Right cardiac atrium (tissue), 5 donors: ENCODE results near the gene ST6GALNAC3. TPM values are rescaled to one million over a fixed set of nuclear protein-coding genes. Genes with fewer than 3 reads are reported as not detected.
"Not testable (repeated sequence)": the region's sequence is repeated elsewhere in the genome, so short reads cannot be mapped to it uniquely, and the experiment has no call there.

Experiments used
- ATAC-seq, 2 donors: fragments of 200-7000 bp; cut with Tn5 transposase; one replicate each; pipeline versions ENCODE4 v1.8.0 to v1.9.1; 2020; ENCODE audit warnings: moderate library complexity in 2 of 2, mild to moderate bottlenecking in 1 of 2
- DNase-seq, 3 donors: peaks; one replicate each; pipeline ENCODE4 v3.0.0-alpha.2; 2020
- H3K27ac ChIP-seq: one replicate; pipeline ENCODE4 v1.5.1; 2013; ENCODE audit warnings: mild to moderate bottlenecking, low read length, control low read depth, moderate library complexity
- H3K27me3 ChIP-seq: one replicate; pipeline ENCODE4 v1.6.1; 2013; ENCODE audit not compliant: control insufficient read depth, insufficient read depth
- H3K4me1 ChIP-seq: one replicate; pipeline ENCODE4 v1.6.1; 2013; ENCODE audit warnings: low read length; ENCODE audit not compliant: control insufficient read depth, insufficient read depth
- H3K4me3 ChIP-seq: one replicate; pipeline ENCODE4 v1.5.1; 2013; ENCODE audit warnings: low read length, control low read depth
- H3K9me3 ChIP-seq: one replicate; pipeline ENCODE4 v1.6.1; 2013; ENCODE audit warnings: low read length; ENCODE audit not compliant: control insufficient read depth
- WGBS: extraction: QIAGEN DNeasy Blood & Tissue Kit; methylation state at CpG from one replicate; pipeline ENCODE4 v1.1.7; 2013; 5-methylcytosine and 5-hydroxymethylcytosine counted together
- intact Hi-C, 4 donors: fragments of 100-400 bp; cut with DNase I; formaldehyde crosslinking; loops; one replicate each; pipeline versions ENCODE4 v1.11.0 to v1.14.0; 2022 to 2023
- polyA plus RNA-seq: library from polyadenylated mRNA; stranded (reverse); fragments of 200-250 nt; gene quantifications from one replicate; pipeline ENCODE4 v1.2.3, GENCODE V29; 2013
- total RNA-seq, 4 donors: library from RNA; stranded (reverse); fragmentation: NEBNext Ultra II Directional; extraction: Animal tissue kit (Norgen Biotek cat#: 25700); gene quantifications; one replicate each; pipeline ENCODE4 v1.2.1, GENCODE V29; 2021
- donor health status: healthy with polysubstance abuse.
- donor health status: DM: no; HTN: yes; CAD: no.
- donor health status: DM: no; HTN: no; CAD: no.
- donor health status: DM: no; HTN: yes; CAD: no; lungs with severe emphysema.
- donor health status: DM: yes; HTN: yes; CAD: no.

ST6GALNAC3 gene
- total and polyA plus RNA-seq, 5 donors: 2.8 to 19.9 (median 15.4) TPM

DNA sequence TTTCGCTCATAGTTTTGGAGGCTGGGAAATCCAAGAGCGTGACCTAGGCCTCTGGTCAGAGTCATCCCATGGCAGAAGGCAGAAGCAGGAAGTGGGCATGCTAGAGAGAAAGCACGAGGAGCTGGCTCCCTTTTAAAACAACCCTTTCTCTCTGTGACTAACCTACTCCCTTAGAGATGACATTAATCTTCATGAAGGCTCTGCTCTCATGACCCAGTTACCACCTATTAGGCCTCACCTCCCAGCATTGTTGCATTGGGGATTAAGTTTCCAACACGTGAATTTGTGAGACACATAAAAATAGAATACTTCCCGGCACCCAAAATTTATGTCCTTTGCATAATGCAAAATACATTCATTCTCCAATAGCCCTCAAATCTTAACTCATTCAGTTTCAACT lies 569.6 kb downstream of the ST6GALNAC3 start:
- DNase-seq: no peak
- no peaks in the 10 kb centered on the region for H3K4me1 ChIP-seq
- intact Hi-C loops: no loop called here
- H3K27ac ChIP-seq: no peak overlapping the region
- no peaks in the 10 kb centered on the region for H3K27me3 ChIP-seq
- H3K4me3 ChIP-seq: no peak overlapping the region
- H3K9me3 ChIP-seq: peaks cover 2% of the 10 kb centered on the region
- ATAC-seq: no peak
- 88% methylated on average over 5 of the region's 5 CpGs for WGBS

DNA sequence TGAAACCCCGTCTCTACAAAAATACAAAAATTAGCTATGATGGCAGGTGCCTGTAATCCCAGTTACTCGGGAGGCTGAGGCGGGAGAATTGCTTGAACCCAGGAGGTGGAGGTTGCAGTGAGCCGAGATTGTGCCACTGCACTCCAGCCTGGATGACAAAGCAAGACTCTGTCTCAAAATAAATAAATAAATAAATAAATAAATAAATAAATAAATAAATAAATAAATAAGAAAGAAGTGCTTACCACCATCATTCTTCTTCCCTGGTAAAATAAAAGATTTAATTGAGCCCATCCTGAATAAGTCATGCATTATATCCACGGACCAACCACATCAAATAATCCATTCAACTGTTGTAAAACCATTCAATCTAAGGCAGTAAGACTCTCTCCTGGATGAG lies 578.3 kb downstream of the ST6GALNAC3 start:
- H3K27ac ChIP-seq, intact Hi-C loops, H3K9me3 ChIP-seq, ATAC-seq, H3K4me1 ChIP-seq, H3K27me3 ChIP-seq, DNase-seq, H3K4me3 ChIP-seq: not testable (repeated sequence)
- 90% methylated on average over 5 of the region's 5 CpGs for WGBS

DNA sequence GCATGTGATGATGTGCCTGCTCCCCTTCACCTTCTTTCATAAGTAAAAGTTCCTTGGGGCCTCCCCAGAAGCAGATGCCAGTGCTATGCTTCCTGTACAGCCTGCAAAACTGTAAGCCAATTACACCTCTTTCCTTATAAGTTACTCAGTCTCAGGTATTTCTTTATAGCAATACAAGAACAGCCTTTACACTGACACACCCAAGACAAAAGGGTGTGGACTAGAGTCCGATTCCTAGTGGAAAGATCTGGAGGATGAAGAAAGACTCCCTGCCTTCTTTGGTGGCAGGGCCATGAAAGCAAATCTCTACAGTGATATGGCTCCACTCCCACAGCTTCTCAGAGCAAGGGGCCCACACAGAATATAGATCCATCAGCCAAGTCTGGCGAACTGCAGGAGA lies 583.1 kb downstream of the ST6GALNAC3 start:
- Histone ChIP-seq H3K27me3 (no peaks in the 10 kb centered on the region), H3K9me3 (no peaks in the 10 kb centered on the region), H3K4me3 (no peak overlapping the region), H3K27ac (no peak overlapping the region), H3K4me1 (no peaks in the 10 kb centered on the region)
- no peak for ATAC-seq
- DNase-seq: no peak
- intact Hi-C loops: no loop called here
- 87% methylated on average over 2 of the region's 2 CpGs for WGBS

DNA sequence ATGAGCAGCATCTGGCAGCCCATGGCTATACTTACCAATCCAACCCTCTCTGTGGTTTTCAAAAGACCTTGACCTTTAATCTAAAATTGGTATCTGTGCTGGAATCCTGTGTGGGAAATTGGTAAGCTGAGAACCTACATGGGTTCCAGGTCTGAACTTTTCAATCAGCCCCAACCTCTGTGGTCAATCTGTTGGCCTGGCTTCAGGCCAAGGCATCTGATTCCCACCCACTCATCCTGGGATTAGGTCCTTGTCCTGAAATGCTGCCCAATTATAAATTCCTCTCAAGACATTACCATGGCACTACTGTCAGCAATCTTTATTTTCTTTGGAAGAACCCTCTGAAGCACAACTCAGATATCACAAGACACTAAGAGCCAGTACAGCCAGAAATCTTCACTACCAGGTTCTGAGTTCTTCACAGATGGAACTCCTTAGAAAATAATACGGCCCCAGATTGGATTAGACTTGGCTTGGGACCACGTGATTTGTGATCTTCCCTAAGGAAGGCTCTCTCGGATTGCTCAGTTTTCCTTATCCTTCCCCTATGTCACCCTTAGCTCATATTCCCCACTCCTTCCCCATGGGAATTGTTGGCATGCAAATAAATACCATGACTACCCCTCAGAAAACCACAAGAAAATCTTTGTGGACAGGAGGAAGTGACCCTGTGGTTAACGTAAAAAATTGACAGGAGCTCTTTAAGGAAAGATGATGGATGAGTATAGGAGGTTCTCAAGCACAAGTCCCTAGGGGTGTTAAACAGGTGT lies 584.8 kb downstream of the ST6GALNAC3 start:
- H3K4me1 ChIP-seq: no peaks in the 10 kb centered on the region
- no peak for ATAC-seq
- H3K27me3 ChIP-seq: no peaks in the 10 kb centered on the region
- no peak overlapping the region for H3K4me3 ChIP-seq
- DNase-seq: no peak
- intact Hi-C loops: no loop called here
- WGBS: 65% methylated on average over 4 of the region's 4 CpGs
- H3K9me3 ChIP-seq: no peaks in the 10 kb centered on the region
- no peak overlapping the region for H3K27ac ChIP-seq

DNA sequence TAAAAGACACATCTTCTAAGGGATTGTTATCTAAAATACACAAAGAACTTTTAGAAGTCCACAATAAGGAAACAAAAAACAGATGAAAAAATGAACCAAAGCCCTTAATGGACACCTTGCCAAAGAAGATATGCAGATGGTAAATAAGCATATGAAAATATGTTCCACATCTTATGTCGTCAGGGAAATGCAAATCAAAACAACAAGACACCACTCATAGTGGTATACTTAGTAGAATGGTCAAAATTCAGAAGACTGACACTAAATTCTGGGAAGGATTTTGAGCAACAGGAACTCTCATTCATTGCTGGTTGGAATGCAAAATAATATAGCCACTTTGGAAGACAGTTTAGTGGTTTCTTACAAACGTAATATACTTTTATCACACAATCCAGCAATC lies 587.0 kb downstream of the ST6GALNAC3 start:
- H3K4me1 ChIP-seq: peaks cover 1% of the 10 kb centered on the region
- WGBS: 42% methylated on average over 2 of the region's 2 CpGs
- H3K4me3 ChIP-seq: no peak overlapping the region
- ATAC-seq (no peak), DNase-seq (no peak)
- no peak overlapping the region for H3K27ac ChIP-seq
- no peaks in the 10 kb centered on the region for H3K9me3 ChIP-seq
- no peaks in the 10 kb centered on the region for H3K27me3 ChIP-seq
- intact Hi-C loops: no loop called here

DNA sequence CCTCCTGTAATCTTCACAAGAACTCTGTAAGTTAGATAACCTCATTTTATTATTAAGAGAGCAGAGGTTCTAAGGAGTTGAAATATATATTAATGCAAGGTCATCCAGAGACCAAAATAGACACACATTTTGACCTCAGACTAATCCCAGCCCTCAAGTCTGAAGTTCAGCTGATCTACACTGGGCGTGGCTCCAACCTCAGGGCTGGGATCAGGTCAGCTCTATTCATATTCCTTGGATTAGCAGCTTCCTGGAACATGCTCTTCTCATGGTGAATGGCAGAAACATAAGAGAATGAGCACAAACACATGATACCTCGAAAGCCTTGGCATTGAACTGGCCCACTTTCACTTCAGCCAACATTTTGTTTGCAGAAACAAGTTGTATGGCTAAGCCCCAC lies 592.0 kb downstream of the ST6GALNAC3 start:
- Histone ChIP-seq H3K9me3 (no peaks in the 10 kb centered on the region), H3K4me3 (no peak overlapping the region), H3K27me3 (no peaks in the 10 kb centered on the region), H3K4me1 (peaks cover 1% of the 10 kb centered on the region), H3K27ac (no peak overlapping the region)
- 68% methylated on average over 2 of the region's 2 CpGs for WGBS
- ATAC-seq (no peak), DNase-seq (no peak)
- intact Hi-C loops: no loop called here

DNA sequence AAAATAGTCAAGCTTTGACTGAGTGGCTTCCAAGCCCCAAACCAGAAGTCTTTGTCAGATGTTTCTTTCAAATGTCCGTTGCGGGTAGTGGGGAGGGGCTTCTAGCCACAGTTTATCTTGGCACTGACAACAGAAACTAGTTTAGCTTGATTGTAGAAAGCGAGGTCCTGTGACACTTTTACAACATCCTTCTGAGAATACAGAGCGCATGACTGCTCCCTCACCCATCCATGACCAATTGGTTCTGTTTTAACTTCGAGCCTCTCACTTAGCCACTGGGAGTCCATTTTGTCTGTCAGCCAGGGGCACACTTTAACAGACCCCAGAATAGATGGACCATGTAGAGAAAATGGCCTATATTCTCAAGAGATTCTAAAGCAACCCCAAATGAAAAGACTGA lies 593.5 kb downstream of the ST6GALNAC3 start:
- H3K27me3 ChIP-seq: no peaks in the 10 kb centered on the region
- WGBS: 46% methylated on average over 5 of the region's 5 CpGs
- no peak overlapping the region for H3K4me3 ChIP-seq
- peaks cover 1% of the 10 kb centered on the region for H3K4me1 ChIP-seq
- no peak overlapping the region for H3K27ac ChIP-seq
- ATAC-seq (no peak), DNase-seq (no peak)
- intact Hi-C loops: no loop called here
- no peaks in the 10 kb centered on the region for H3K9me3 ChIP-seq

DNA sequence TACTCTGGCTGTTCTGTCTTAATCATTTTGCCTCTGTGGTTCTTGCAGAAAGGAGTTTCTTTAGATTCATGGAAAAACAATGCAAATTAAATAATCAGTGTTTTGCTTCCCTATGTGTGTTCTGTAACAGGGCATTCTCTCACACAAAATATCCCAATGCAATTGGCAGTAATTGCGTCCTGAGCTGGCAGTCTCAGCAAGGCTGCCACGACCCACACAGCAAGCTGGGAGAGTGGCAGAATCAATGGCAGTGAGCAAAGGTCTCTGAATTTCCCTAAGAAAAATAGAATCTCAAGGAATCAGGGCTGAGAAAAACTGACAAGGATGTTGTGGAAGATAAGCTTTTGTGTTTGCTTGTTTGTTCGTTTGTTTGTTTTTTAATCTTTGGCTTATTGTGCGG lies 594.6 kb downstream of the ST6GALNAC3 start:
- intact Hi-C loops: no loop called here
- no peaks in the 10 kb centered on the region for H3K27me3 ChIP-seq
- H3K4me1 ChIP-seq: peaks cover 1% of the 10 kb centered on the region
- DNase-seq (no peak), ATAC-seq (no peak)
- no peak overlapping the region for H3K4me3 ChIP-seq
- no peaks in the 10 kb centered on the region for H3K9me3 ChIP-seq
- no peak overlapping the region for H3K27ac ChIP-seq
- WGBS: 89% methylated on average over 4 of the region's 4 CpGs

DNA sequence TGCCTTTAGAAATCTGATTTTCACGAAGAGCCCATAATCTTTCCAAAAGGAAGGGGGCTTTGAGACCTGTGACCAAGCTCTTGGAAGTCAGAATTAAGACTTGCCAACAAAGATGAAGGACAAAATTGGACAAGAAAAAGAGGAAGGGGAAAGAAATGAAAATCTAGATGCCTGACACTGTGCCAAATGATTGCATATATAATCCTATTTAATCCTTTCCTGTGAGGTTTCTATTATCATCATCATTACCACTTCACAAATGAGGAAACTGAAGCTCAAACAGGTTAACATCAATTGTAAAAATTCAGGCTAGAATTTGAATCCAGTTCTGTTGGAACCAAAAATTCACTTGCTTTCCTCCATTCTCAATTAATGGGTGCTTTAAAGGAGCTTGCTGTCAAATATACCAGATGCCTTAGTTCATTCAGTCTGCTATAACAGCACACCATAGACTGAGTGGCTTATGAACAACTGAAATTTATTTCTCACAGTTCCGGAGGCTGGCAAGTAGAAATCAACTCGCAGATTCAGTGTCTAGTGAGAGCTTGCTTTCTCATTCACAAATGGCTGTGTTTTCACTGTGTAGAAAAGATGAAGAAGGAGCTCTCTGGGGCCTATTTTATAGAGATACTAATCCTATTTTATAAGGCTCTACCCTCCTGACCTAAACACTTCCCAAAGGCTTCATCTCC lies 595.2 kb downstream of the ST6GALNAC3 start:
- intact Hi-C loops: no loop called here
- Histone ChIP-seq H3K4me1 (peaks cover 1% of the 10 kb centered on the region), H3K9me3 (no peaks in the 10 kb centered on the region), H3K27me3 (no peaks in the 10 kb centered on the region), H3K4me3 (no peak overlapping the region), H3K27ac (no peak overlapping the region)
- 86% methylated on average over 3 of the region's 3 CpGs for WGBS
- no peak for DNase-seq
- ATAC-seq: no peak

DNA sequence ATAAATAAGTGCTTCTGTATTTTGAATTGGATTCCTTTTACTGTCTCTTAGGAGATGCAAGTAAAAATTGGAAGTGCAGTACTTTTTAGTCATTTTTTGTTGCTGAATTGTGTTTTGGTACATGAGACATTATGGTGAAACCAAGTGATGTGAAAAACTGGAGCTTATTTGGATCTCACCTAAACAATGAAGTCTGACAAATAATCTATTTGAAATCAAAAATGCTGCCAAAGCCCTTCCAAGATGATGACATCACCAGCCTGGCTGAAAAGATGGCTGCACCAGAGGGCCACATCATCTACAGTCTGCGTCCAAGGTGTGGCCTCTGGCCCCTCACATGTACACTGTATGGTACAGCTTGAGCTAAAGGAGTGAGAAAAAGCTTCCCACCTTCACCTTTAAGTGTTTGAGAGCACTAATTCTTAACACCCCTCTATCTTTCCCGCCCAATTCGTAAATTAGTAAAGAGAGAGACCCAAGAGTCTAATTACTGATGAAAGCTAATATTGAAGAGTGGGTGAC lies 600.2 kb downstream of the ST6GALNAC3 start:
- H3K27ac ChIP-seq: no peak overlapping the region
- 96% methylated on average over 3 of the region's 3 CpGs for WGBS
- H3K27me3 ChIP-seq: no peaks in the 10 kb centered on the region
- no peak overlapping the region for H3K4me3 ChIP-seq
- intact Hi-C loops: no loop called here
- H3K9me3 ChIP-seq: no peaks in the 10 kb centered on the region
- DNase-seq (no peak), ATAC-seq (no peak)
- H3K4me1 ChIP-seq: no peaks in the 10 kb centered on the region
